GM23248 (cell line): ENCODE measurements around the gene ARFRP1. TPM values are rescaled to one million over a fixed set of nuclear protein-coding genes. Genes with fewer than 3 reads are reported as not detected.
A peak's percentile ranks its signal among the peaks of the same experiment; 100 is the strongest.

Experiments
- DNase-seq: peaks from one replicate; pipeline ENCODE4 v3.0.0-alpha.2; 2015
- H2AFZ ChIP-seq: fragments of 200-600 bp; sonication (generic); 2 replicates; pipeline ENCODE4 v1.6.1; 2016; ENCODE audit warnings: antibody characterized with exemption
- H3F3A ChIP-seq: fragments of 200-600 bp; sonication (generic); 2 replicates; pipeline ENCODE4 v1.6.1; 2016; ENCODE audit warnings: mild to moderate bottlenecking, antibody characterized with exemption, mixed run types; ENCODE audit not compliant: insufficient read depth
- H3K27ac ChIP-seq: fragments of 200-600 bp; sonication (generic); 2 replicates; pipeline ENCODE4 v1.5.1; 2016; ENCODE audit warnings: mild to moderate bottlenecking
- H3K27me3 ChIP-seq: fragments of 200-600 bp; sonication (generic); replicated peaks from 2 replicates; pipeline ENCODE4 v1.6.1; 2016; ENCODE audit warnings: mild to moderate bottlenecking; ENCODE audit not compliant: insufficient read depth
- H3K36me3 ChIP-seq: fragments of 200-600 bp; sonication (generic); 2 replicates; pipeline ENCODE4 v1.6.1; 2016; ENCODE audit warnings: low read depth, mild to moderate bottlenecking
- H3K4me1 ChIP-seq: fragments of 200-600 bp; sonication (generic); 2 replicates; pipeline ENCODE4 v1.6.1; 2016; ENCODE audit warnings: mild to moderate bottlenecking; ENCODE audit not compliant: insufficient read depth
- H3K4me2 ChIP-seq: fragments of 200-600 bp; sonication (generic); one replicate; pipeline ENCODE4 v1.6.1; 2016; ENCODE audit warnings: mild to moderate bottlenecking; ENCODE audit not compliant: unreplicated experiment
- H3K4me3 ChIP-seq: fragments of 200-600 bp; sonication (generic); 2 replicates; pipeline ENCODE4 v1.5.1; 2016; ENCODE audit warnings: mild to moderate bottlenecking
- H3K79me2 ChIP-seq: fragments of 200-600 bp; sonication (generic); 2 replicates; pipeline ENCODE4 v1.6.1; 2016; ENCODE audit warnings: mild to moderate bottlenecking; ENCODE audit not compliant: insufficient read depth
- H3K9ac ChIP-seq: fragments of 200-600 bp; sonication (generic); 2 replicates; pipeline ENCODE4 v1.6.1; 2016; ENCODE audit warnings: mild to moderate bottlenecking
- H3K9me2 ChIP-seq: fragments of 200-600 bp; sonication (generic); 2 replicates; pipeline ENCODE4 v1.6.1; 2016; ENCODE audit warnings: mixed run types, mild to moderate bottlenecking, moderate library complexity; ENCODE audit not compliant: insufficient read depth
- H3K9me3 ChIP-seq: fragments of 200-600 bp; sonication (generic); one replicate; pipeline ENCODE4 v1.6.1; 2017; ENCODE audit warnings: low read depth
- H4K20me1 ChIP-seq: fragments of 200-600 bp; sonication (generic); 2 replicates; pipeline ENCODE4 v1.6.0; 2016; ENCODE audit not compliant: insufficient read depth
- EZH2 ChIP-seq: fragments of 200-600 bp; sonication (generic); IDR thresholded peaks from 2 replicates; pipeline ENCODE4 v1.6.1; 2018; ENCODE audit warnings: antibody characterized with exemption, mild to moderate bottlenecking; ENCODE audit not compliant: insufficient read depth, poor library complexity, severe bottlenecking
- EZH2phosphoT487 ChIP-seq: fragments of 200-600 bp; sonication (generic); IDR thresholded peaks from 2 replicates; pipeline ENCODE4 v1.6.1; 2018; ENCODE audit warnings: antibody characterized with exemption, moderate library complexity, mild to moderate bottlenecking, low read depth; ENCODE audit not compliant: insufficient read depth
- WGBS, 2 experiments: methylation state at CpG; one replicate each; pipeline ENCODE4 v1.1.6; 2015 to 2017; ENCODE audit warnings: low lambda C conversion rate in 2 of 2, low coverage in 1 of 2; ENCODE audit errors: missing lambda C conversion rate in 2 of 2; 5-methylcytosine and 5-hydroxymethylcytosine counted together
- in situ Hi-C: fragments of 300-500 bp; cut with MboI; formaldehyde crosslinking; loops from 2 replicates; pipeline ENCODE4 v1.15.0; 2020
- polyA plus RNA-seq: library from polyadenylated mRNA; unstranded; fragments of >200 nt; fragmentation: Nextera tagmentation; extraction: Ambion mirVana; gene quantifications from 2 replicates; pipeline ENCODE4 v1.2.1, GENCODE V29; 2016
- total RNA-seq: library from RNA; depleted of rRNA; stranded (reverse); fragments of >200 nt; shearing (Covaris generic); gene quantifications from 2 replicates; pipeline ENCODE4 v1.2.3, GENCODE V29; 2014

Gene ARFRP1
- total and polyA plus RNA-seq, 2 experiments from 2014 or later = 57.6 to 61.4 TPM

DNA sequence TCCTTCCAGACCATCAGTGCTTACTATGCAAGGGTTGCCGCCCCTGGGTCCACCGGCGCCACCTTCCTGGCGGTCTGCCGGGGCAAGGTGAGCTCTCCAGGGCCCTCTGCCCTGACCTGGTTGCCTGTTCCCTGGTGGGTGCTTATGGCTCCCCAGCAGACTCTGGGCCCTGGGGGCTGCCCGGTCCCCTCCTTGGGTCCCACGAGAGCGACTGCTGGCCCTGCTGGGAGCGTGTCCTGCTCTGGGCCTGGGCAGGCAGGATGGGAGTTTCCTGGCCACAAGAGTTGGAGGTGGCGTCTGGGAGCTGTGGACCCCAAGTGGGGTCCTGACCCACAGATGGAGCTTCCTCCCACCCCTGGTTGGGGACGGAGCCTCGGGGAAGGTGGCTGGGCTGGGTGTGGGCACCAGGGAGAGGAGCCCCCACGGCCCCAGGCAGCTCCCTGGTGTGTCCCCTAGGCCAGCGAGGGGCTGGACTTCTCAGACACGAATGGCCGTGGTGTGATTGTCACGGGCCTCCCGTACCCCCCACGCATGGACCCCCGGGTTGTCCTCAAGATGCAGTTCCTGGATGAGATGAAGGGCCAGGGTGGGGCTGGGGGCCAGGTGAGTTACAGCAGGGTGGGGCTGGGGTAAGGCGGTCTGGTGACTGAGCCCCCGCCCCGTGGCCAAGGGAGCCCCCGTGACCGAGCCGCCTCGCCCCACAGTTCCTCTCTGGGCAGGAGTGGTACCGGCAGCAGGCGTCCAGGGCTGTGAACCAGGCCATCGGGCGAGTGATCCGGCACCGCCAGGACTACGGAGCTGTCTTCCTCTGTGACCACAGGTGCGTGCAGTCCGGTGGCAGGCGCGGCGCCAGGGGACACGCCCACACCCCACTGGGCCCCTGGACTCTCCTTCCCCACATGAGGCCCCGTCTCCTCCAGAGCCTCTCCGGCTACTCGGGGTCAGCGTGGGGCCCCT, 18.5 kb downstream of the ARFRP1 start:
- no peak for DNase-seq
- in situ Hi-C loops = no loop called here
- H3K4me3 ChIP-seq = no peak overlapping the region
- H4K20me1 ChIP-seq = no peaks in the 10 kb centered on the region
- peaks cover 14% of the 10 kb centered on the region; the same call in 1 of the 2 replicates for H3F3A ChIP-seq
- peaks cover 21% of the 10 kb centered on the region for H3K4me1 ChIP-seq
- H3K27me3 ChIP-seq = no peaks in the 10 kb centered on the region
- 91 to 95% methylated on average over 26 to 41 of the region's 44 CpGs for WGBS, 2 experiments
- no peak overlapping the region for H3K9ac ChIP-seq
- no peak overlapping the region for H3K27ac ChIP-seq
- H3K4me2 ChIP-seq = no peak overlapping the region
- no peaks in the 10 kb centered on the region for H3K9me3 ChIP-seq
- no peaks in the 10 kb centered on the region for H3K9me2 ChIP-seq
- no peak overlapping the region for H2AFZ ChIP-seq
- H3K79me2 ChIP-seq = no peaks in the 10 kb centered on the region
- H3K36me3 ChIP-seq = no peaks in the 10 kb centered on the region
- TF ChIP-seq EZH2phosphoT487 (no peak), EZH2 (no peak)

DNA sequence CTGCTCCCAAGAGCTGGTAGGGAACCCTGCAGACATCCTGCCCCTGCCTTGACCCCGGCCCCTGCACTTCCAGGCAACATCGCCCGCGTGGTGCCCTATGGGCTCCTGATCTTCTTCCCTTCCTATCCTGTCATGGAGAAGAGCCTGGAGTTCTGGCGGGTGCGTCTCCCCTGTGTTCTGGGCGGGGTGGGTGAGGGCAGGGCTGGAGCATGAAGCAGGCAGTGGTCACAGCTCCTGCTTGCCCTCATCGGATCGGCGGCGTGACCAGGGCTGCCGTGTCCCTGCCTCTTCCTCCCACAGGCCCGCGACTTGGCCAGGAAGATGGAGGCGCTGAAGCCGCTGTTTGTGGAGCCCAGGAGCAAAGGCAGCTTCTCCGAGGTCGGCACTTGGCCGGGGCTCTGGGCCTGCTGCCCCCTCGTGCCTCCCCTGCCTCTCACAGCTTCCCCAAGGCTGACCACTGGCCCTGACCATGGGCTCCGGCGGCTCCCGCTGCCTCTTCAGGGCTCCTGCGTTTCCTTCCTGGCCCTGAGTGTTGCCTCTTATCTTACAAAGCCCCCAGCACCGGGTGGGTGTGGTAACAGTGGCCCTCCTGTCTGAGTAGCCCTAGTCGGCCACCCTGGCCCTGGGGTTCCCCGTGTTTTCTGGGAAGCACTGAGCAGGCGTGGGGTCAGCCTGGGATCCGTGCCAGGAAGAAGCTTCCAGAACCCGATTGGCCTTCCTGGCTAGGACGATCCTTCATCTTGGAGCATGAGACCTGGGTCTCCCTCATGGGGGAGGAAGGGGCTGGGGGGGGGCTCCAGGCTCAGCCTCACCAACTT, 19.3 kb downstream of the ARFRP1 start:
- Histone ChIP-seq H3K9me3 (no peaks in the 10 kb centered on the region), H3K4me2 (no peak overlapping the region), H3K4me1 (peaks cover 21% of the 10 kb centered on the region), H3K79me2 (no peaks in the 10 kb centered on the region), H3K36me3 (no peaks in the 10 kb centered on the region), H3F3A (peaks cover 23% of the 10 kb centered on the region), H4K20me1 (no peaks in the 10 kb centered on the region), H2AFZ (no peak overlapping the region), H3K27me3 (no peaks in the 10 kb centered on the region), H3K27ac (peak overlapping the region; percentile 92), H3K4me3 (no peak overlapping the region), H3K9me2 (no peaks in the 10 kb centered on the region), H3K9ac (peak overlapping the region; percentile 77; the same call in 1 of the 2 replicates)
- WGBS, 2 experiments = 91 to 96% methylated on average over 25 to 31 of the region's 31 CpGs
- no peak for DNase-seq
- in situ Hi-C loops = no loop called here
- TF ChIP-seq EZH2 (no peak), EZH2phosphoT487 (no peak)

GRCh38 chr20:63687419-63688178, 20.2 kb downstream of the ARFRP1 start:
- H3K4me3 ChIP-seq = no peak overlapping the region
- H3K4me1 ChIP-seq = peaks cover 27% of the 10 kb centered on the region
- H4K20me1 ChIP-seq = no peaks in the 10 kb centered on the region
- WGBS, 2 experiments = 88 to 91% methylated on average over 26 to 29 of the region's 29 CpGs
- in situ Hi-C loops = no loop called here
- no peaks in the 10 kb centered on the region for H3K36me3 ChIP-seq
- H3F3A ChIP-seq = peaks cover 31% of the 10 kb centered on the region
- no peaks in the 10 kb centered on the region for H3K9me2 ChIP-seq
- H3K9ac ChIP-seq = peak overlapping the region; percentile 77
- H3K4me2 ChIP-seq = peak overlapping the region; percentile 44
- no peaks in the 10 kb centered on the region for H3K27me3 ChIP-seq
- H3K79me2 ChIP-seq = no peaks in the 10 kb centered on the region
- no peaks in the 10 kb centered on the region for H3K9me3 ChIP-seq
- TF ChIP-seq EZH2phosphoT487 = no peak
- no peak for TF ChIP-seq EZH2
- peak overlapping the region; percentile 92 for H3K27ac ChIP-seq
- no peak for DNase-seq
- H2AFZ ChIP-seq = no peak overlapping the region
